PC-9 (cell line): ENCODE results near the gene PRSS21. TPM values are rescaled to one million over a fixed set of nuclear protein-coding genes. Genes with fewer than 3 reads are reported as not detected.

Experiments used
- BruUV-seq: library from RNA; stranded (reverse); fragments of 400-500 nt; replicated peaks from 2 replicates; lab custom pipeline; 2021; lab: Mats Ljungman, UMichigan
- CTCF ChIA-PET: fragments of 300-600 bp; sonication (Branson Sonifier 250); formaldehyde crosslinking; loops from one replicate; lab custom pipeline; 2022; ENCODE audit warnings: antibody characterized with exemption; lab: Charles Lee
- POLR2A ChIA-PET: fragments of 300-600 bp; sonication (Branson Sonifier 250); formaldehyde crosslinking; loops from one replicate; lab custom pipeline; 2022; ENCODE audit warnings: antibody characterized with exemption; ENCODE audit not compliant: unreplicated experiment; lab: Charles Lee
- DNase-seq, 2 experiments: peaks; one replicate each; pipeline versions ENCODE4 v3.0.0 to v3.0.0-alpha.2; 2015 to 2022; ENCODE audit warnings: mixed read lengths in 1 of 2
- H2AFZ ChIP-seq: fragments of 200-600 bp; sonication (generic); 2 replicates; pipeline ENCODE4 v1.8.1; 2017; ENCODE audit warnings: antibody characterized with exemption
- H3F3A ChIP-seq: fragments of 200-600 bp; sonication (generic); 2 replicates; pipeline ENCODE4 v1.8.1; 2017; ENCODE audit warnings: antibody characterized with exemption, mild to moderate bottlenecking, low read depth; ENCODE audit not compliant: insufficient read depth
- H3K27ac ChIP-seq: fragments of 200-600 bp; sonication (generic); 2 replicates; pipeline ENCODE4 v1.6.1; 2016; ENCODE audit warnings: mixed run types
- H3K27me3 ChIP-seq: fragments of 200-600 bp; sonication (generic); 2 replicates; pipeline ENCODE4 v1.6.1; 2016; ENCODE audit warnings: low read depth, mixed run types; ENCODE audit not compliant: insufficient read depth
- H3K36me3 ChIP-seq: fragments of 200-600 bp; sonication (generic); 2 replicates; pipeline ENCODE4 v1.6.1; 2016; ENCODE audit warnings: low read depth, mixed run types
- H3K4me1 ChIP-seq: fragments of 200-600 bp; sonication (generic); replicated peaks from 2 replicates; pipeline ENCODE4 v1.6.1; 2016; ENCODE audit warnings: mixed run types; ENCODE audit not compliant: insufficient read depth
- H3K4me2 ChIP-seq: fragments of 200-600 bp; sonication (generic); 2 replicates; pipeline ENCODE4 v1.6.1; 2017; ENCODE audit warnings: mixed run types
- H3K4me3 ChIP-seq: fragments of 200-600 bp; sonication (generic); 2 replicates; pipeline ENCODE4 v1.6.1; 2016; ENCODE audit warnings: mixed run types
- H3K79me2 ChIP-seq: fragments of 200-600 bp; sonication (generic); 2 replicates; pipeline ENCODE4 v1.6.1; 2017; ENCODE audit warnings: low read depth, mixed run types
- H3K9me2 ChIP-seq: fragments of 200-600 bp; sonication (generic); 2 replicates; pipeline ENCODE4 v1.8.1; 2017; ENCODE audit warnings: mild to moderate bottlenecking; ENCODE audit not compliant: insufficient read depth
- H3K9me3 ChIP-seq: fragments of 200-600 bp; sonication (generic); 2 replicates; pipeline ENCODE4 v1.8.1; 2016; ENCODE audit warnings: low read depth; ENCODE audit not compliant: insufficient read depth
- H4K20me1 ChIP-seq: fragments of 200-600 bp; sonication (generic); 2 replicates; pipeline ENCODE4 v1.8.1; 2017; ENCODE audit not compliant: insufficient read depth
- EZH2 ChIP-seq: fragments of 200-600 bp; sonication (generic); IDR thresholded peaks from 2 replicates; pipeline ENCODE4 v1.8.0; 2017; ENCODE audit warnings: antibody characterized with exemption, low read depth
- intact Hi-C: fragments of 100-400 bp; cut with micrococcal nuclease; formaldehyde crosslinking; loops from one replicate; pipeline ENCODE4 v1.10.0; 2022; ENCODE audit not compliant: unreplicated experiment
- total RNA-seq: library from RNA; stranded (reverse); gene quantifications from 2 replicates; pipeline ENCODE4 v1.2.3, GENCODE V29; 2021
- TF ChIP-seq, protein P1 (sequence below): fragments of 200-600 bp; sonication (generic); conservative IDR thresholded peaks from 2 replicates; pipeline ENCODE4 v1.6.1; 2017; ENCODE audit warnings: mixed run types, antibody characterized with exemption, mild to moderate bottlenecking, moderate library complexity

Gene PRSS21
- total RNA-seq, 1 experiment from 2014 or later: 61.2 TPM

- ChIA-PET CTCF (no interaction called here), POLR2A (interaction anchor here (0.6 to 1.0 kb wide), 3 partner anchors 24 to 180 kb away, joined by 3 to 21 read pairs (median 3); partner anchors contain the start of gene ZG16B)
- H3K9me3 ChIP-seq: peaks cover 14% of the 10 kb centered on the region
- H3K27ac ChIP-seq: no peak overlapping the region
- DNase-seq: no peak
- H3K9me2 ChIP-seq: no peaks in the 10 kb centered on the region
- no peak for TF ChIP-seq EZH2
- TF ChIP-seq, protein P1, sequence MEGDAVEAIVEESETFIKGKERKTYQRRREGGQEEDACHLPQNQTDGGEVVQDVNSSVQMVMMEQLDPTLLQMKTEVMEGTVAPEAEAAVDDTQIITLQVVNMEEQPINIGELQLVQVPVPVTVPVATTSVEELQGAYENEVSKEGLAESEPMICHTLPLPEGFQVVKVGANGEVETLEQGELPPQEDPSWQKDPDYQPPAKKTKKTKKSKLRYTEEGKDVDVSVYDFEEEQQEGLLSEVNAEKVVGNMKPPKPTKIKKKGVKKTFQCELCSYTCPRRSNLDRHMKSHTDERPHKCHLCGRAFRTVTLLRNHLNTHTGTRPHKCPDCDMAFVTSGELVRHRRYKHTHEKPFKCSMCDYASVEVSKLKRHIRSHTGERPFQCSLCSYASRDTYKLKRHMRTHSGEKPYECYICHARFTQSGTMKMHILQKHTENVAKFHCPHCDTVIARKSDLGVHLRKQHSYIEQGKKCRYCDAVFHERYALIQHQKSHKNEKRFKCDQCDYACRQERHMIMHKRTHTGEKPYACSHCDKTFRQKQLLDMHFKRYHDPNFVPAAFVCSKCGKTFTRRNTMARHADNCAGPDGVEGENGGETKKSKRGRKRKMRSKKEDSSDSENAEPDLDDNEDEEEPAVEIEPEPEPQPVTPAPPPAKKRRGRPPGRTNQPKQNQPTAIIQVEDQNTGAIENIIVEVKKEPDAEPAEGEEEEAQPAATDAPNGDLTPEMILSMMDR: no peak
- peaks cover 30% of the 10 kb centered on the region for H3K36me3 ChIP-seq
- no peak overlapping the region for H2AFZ ChIP-seq
- no TSS peak for BruUV-seq
- peaks cover 38% of the 10 kb centered on the region for H3K4me1 ChIP-seq
- H3K27me3 ChIP-seq: no peaks in the 10 kb centered on the region
- H3K79me2 ChIP-seq: peaks cover 37% of the 10 kb centered on the region
- H3F3A ChIP-seq: peaks cover 67% of the 10 kb centered on the region
- intact Hi-C loops: no loop called here
- no peak overlapping the region for H3K4me2 ChIP-seq
- H4K20me1 ChIP-seq: peaks cover 5% of the 10 kb centered on the region
- no peak overlapping the region for H3K4me3 ChIP-seq
Measured at GRCh38 chr16:2853531-2854073, 36.6 kb downstream of the PRSS21 start.

GRCh38 chr16:2854700-2855309, 37.8 kb downstream of the PRSS21 start:
- Histone ChIP-seq H3K9me2 (no peaks in the 10 kb centered on the region), H2AFZ (no peak overlapping the region), H4K20me1 (peaks cover 5% of the 10 kb centered on the region), H3K36me3 (peaks cover 30% of the 10 kb centered on the region), H3K4me1 (peaks cover 40% of the 10 kb centered on the region), H3K4me2 (no peak overlapping the region), H3K4me3 (peak overlapping the region; percentile 27; the same call in 1 of the 2 replicates), H3K27me3 (no peaks in the 10 kb centered on the region), H3F3A (peaks cover 67% of the 10 kb centered on the region), H3K79me2 (peaks cover 37% of the 10 kb centered on the region), H3K9me3 (peaks cover 14% of the 10 kb centered on the region), H3K27ac (no peak overlapping the region)
- no TSS peak for BruUV-seq
- DNase-seq: no peak
- TF ChIP-seq, protein P1: peak; percentile 96
- TF ChIP-seq EZH2: no peak
- intact Hi-C loops: loop anchor here (5.0 kb wide), 1 partner anchor 38 kb away; the partner anchor contains the start of gene PRSS21
- ChIA-PET POLR2A (interaction anchor here (0.6 to 0.7 kb wide), 2 partner anchors 44 to 185 kb away, joined by 3 to 4 read pairs; no protein-coding TSS in a partner anchor), CTCF (no interaction called here)

DNA sequence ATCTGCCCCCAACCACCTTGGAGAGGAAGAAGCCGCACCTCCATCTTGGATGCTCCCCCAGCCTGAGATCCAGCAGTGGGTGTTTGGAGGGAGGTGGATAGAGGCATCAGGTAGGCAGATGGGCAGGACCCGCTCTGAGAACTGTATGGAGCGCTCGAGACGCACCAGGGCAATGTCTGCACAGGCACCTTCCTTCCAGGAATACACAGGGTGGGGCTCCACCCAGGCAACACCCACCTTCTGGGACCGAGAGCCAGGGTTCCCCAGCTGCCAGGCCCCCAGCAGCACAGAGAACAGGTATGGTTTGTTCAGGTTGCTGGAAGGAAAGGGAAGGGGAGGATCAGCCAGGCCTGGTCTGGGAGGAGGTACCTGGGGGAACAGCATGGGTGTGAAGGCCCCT, 38.5 kb downstream of the PRSS21 start:
- peak overlapping the region; percentile 85 for H3K4me2 ChIP-seq
- no peaks in the 10 kb centered on the region for H3K27me3 ChIP-seq
- no peaks in the 10 kb centered on the region for H3K9me2 ChIP-seq
- DNase-seq: no peak
- BruUV-seq: no TSS peak
- no peak overlapping the region for H2AFZ ChIP-seq
- peaks cover 34% of the 10 kb centered on the region for H3K4me1 ChIP-seq
- TF ChIP-seq EZH2: no peak
- TF ChIP-seq, protein P1: no peak
- ChIA-PET CTCF (no interaction called here), POLR2A (no interaction called here)
- peaks cover 63% of the 10 kb centered on the region for H3F3A ChIP-seq
- peak overlapping the region; percentile 28; the same call in 1 of the 2 replicates for H3K27ac ChIP-seq
- H3K9me3 ChIP-seq: peaks cover 14% of the 10 kb centered on the region
- peaks cover 37% of the 10 kb centered on the region for H3K79me2 ChIP-seq
- H3K4me3 ChIP-seq: no peak overlapping the region
- intact Hi-C loops: loop anchor here (5.0 kb wide), 1 partner anchor 38 kb away; the partner anchor contains the start of gene PRSS21
- H4K20me1 ChIP-seq: peaks cover 5% of the 10 kb centered on the region
- H3K36me3 ChIP-seq: peaks cover 30% of the 10 kb centered on the region
